ENCODE data around the gene SGCD. TPM values are rescaled to one million over a fixed set of nuclear protein-coding genes. Genes with fewer than 3 reads are reported as not detected.

SGCD gene
- total RNA-seq, 6 experiments from 2014 or later = 5.2 to 6.7 (median 6.4) TPM

GRCh38 chr5:156396063-156396829, 69.3 kb downstream of the SGCD start:
- H3K4me3 Mint-ChIP-seq = no peak overlapping the region
- H3K9me3 Mint-ChIP-seq = no peaks in the 10 kb centered on the region
- no peak for TF ChIP-seq CTCF (IDR thresholded peaks at IDR 0.05)
- no peaks in the 10 kb centered on the region; the same call in 1 of the 2 replicates for H3K27me3 Mint-ChIP-seq (ENCODE audit: insufficient read depth)
- DNase-seq = peak; percentile 16
- no peak overlapping the region for H3K27ac Mint-ChIP-seq
- H3K36me3 Mint-ChIP-seq (ENCODE audit: low read depth) = no peaks in the 10 kb centered on the region
- H3K4me1 Mint-ChIP-seq (ENCODE audit: low read depth) = peaks cover 15% of the 10 kb centered on the region

- H3K27me3 Mint-ChIP-seq (ENCODE audit: insufficient read depth) = no peaks in the 10 kb centered on the region; the same call in 1 of the 2 replicates
- no peak overlapping the region for H3K4me3 Mint-ChIP-seq
- peaks cover 15% of the 10 kb centered on the region for H3K4me1 Mint-ChIP-seq (ENCODE audit: low read depth)
- TF ChIP-seq CTCF (IDR thresholded peaks at IDR 0.05) = no peak
- H3K27ac Mint-ChIP-seq = no peak overlapping the region
- no peaks in the 10 kb centered on the region for H3K9me3 Mint-ChIP-seq
- no peak for DNase-seq
- no peaks in the 10 kb centered on the region for H3K36me3 Mint-ChIP-seq (ENCODE audit: low read depth)
Measured at GRCh38 chr5:156396830-156397081, 69.8 kb downstream of the SGCD start.

GRCh38 chr5:156399323-156399722, 72.4 kb downstream of the SGCD start:
- peaks cover 5% of the 10 kb centered on the region; the same call in 1 of the 2 replicates for H3K9me3 Mint-ChIP-seq
- no peaks in the 10 kb centered on the region for H3K36me3 Mint-ChIP-seq (ENCODE audit: low read depth)
- TF ChIP-seq CTCF (IDR thresholded peaks at IDR 0.05) = no peak
- no peak overlapping the region for H3K27ac Mint-ChIP-seq
- H3K4me1 Mint-ChIP-seq (ENCODE audit: low read depth) = peaks cover 15% of the 10 kb centered on the region
- no peaks in the 10 kb centered on the region; the same call in 1 of the 2 replicates for H3K27me3 Mint-ChIP-seq (ENCODE audit: insufficient read depth)
- no peak overlapping the region for H3K4me3 Mint-ChIP-seq
- no peak for DNase-seq

- no peaks in the 10 kb centered on the region; the same call in 1 of the 2 replicates for H3K27me3 Mint-ChIP-seq (ENCODE audit: insufficient read depth)
- no peak overlapping the region for H3K27ac Mint-ChIP-seq
- H3K36me3 Mint-ChIP-seq (ENCODE audit: low read depth) = no peaks in the 10 kb centered on the region
- DNase-seq = no peak
- TF ChIP-seq CTCF (IDR thresholded peaks at IDR 0.05) = no peak
- no peak overlapping the region for H3K4me3 Mint-ChIP-seq
- peaks cover 9% of the 10 kb centered on the region; the same call in 1 of the 2 replicates for H3K4me1 Mint-ChIP-seq (ENCODE audit: low read depth)
- H3K9me3 Mint-ChIP-seq = peaks cover 6% of the 10 kb centered on the region; the same call in 1 of the 2 replicates
Measured at GRCh38 chr5:156400231-156400986, 73.4 kb downstream of the SGCD start.

- H3K4me3 Mint-ChIP-seq = no peak overlapping the region
- H3K27ac Mint-ChIP-seq = no peak overlapping the region
- H3K36me3 Mint-ChIP-seq (ENCODE audit: low read depth) = no peaks in the 10 kb centered on the region
Measured at GRCh38 chr5:156401804-156402203, 74.8 kb downstream of the SGCD start.

More at GRCh38 chr5:156401804-156402203, 74.8 kb downstream of the SGCD start:
- no peak for DNase-seq
- Mint-ChIP-seq H3K4me1 (ENCODE audit: low read depth) (no peaks in the 10 kb centered on the region), H3K9me3 (peaks cover 6% of the 10 kb centered on the region; the same call in 1 of the 2 replicates), H3K27me3 (ENCODE audit: insufficient read depth) (no peaks in the 10 kb centered on the region; the same call in 1 of the 2 replicates)
- TF ChIP-seq CTCF (IDR thresholded peaks at IDR 0.05) = no peak
